GM23338 (cell line): Measurements from ENCODE around the gene TRIO. TPM values are rescaled to one million over a fixed set of nuclear protein-coding genes. Genes with fewer than 3 reads are reported as not detected.

Experiments used
- ATAC-seq: fragments of 200-7000 bp; cut with Tn5 transposase; 3 replicates; pipeline ENCODE4 v1.9.1; 2020
- DNase-seq: peaks from one replicate; pipeline ENCODE4 v3.0.0-alpha.2; 2015; ENCODE audit warnings: low spot score
- H2AFZ ChIP-seq: fragments of 200-600 bp; sonication (generic); 2 replicates; pipeline ENCODE4 v1.8.0; 2016; ENCODE audit warnings: antibody characterized with exemption, mild to moderate bottlenecking, moderate library complexity
- H3F3A ChIP-seq: fragments of 200-600 bp; sonication (generic); replicated peaks from 2 replicates; pipeline ENCODE4 v1.8.0; 2017; ENCODE audit warnings: antibody characterized with exemption, mixed run types, low read depth
- H3K27ac ChIP-seq: fragments of 200-600 bp; sonication (generic); 2 replicates; pipeline ENCODE4 v1.6.1; 2016; ENCODE audit warnings: low read depth
- H3K27me3 ChIP-seq: fragments of 200-600 bp; sonication (generic); 2 replicates; pipeline ENCODE4 v1.8.0; 2016; ENCODE audit warnings: mild to moderate bottlenecking, mixed run types, moderate library complexity; ENCODE audit not compliant: insufficient read depth
- H3K36me3 ChIP-seq: fragments of 200-600 bp; sonication (generic); 2 replicates; pipeline ENCODE4 v1.8.0; 2016; ENCODE audit warnings: mild to moderate bottlenecking; ENCODE audit not compliant: insufficient read depth
- H3K4me1 ChIP-seq: fragments of 200-600 bp; sonication (generic); 2 replicates; pipeline ENCODE4 v1.8.0; 2016; ENCODE audit warnings: mild to moderate bottlenecking, moderate library complexity; ENCODE audit not compliant: insufficient read depth
- H3K4me2 ChIP-seq: fragments of 200-600 bp; sonication (generic); 2 replicates; pipeline ENCODE4 v1.7.1; 2017; ENCODE audit warnings: mixed run types
- H3K4me3 ChIP-seq: fragments of 200-600 bp; sonication (generic); 2 replicates; pipeline ENCODE4 v1.6.1; 2016; ENCODE audit warnings: mixed run types
- H3K79me2 ChIP-seq: fragments of 200-600 bp; sonication (generic); replicated peaks from 2 replicates; pipeline ENCODE4 v1.8.0; 2017; ENCODE audit warnings: mild to moderate bottlenecking; ENCODE audit not compliant: insufficient read depth
- H3K9me2 ChIP-seq: fragments of 200-600 bp; sonication (generic); 2 replicates; pipeline ENCODE4 v1.8.0; 2017; ENCODE audit not compliant: insufficient read depth
- H4K20me1 ChIP-seq: fragments of 200-600 bp; sonication (generic); replicated peaks from 2 replicates; pipeline ENCODE4 v1.8.0; 2017; ENCODE audit warnings: mild to moderate bottlenecking; ENCODE audit not compliant: insufficient read depth
- H3K27ac Mint-ChIP-seq: 2 replicates; pipeline ENCODE4 v1.8.0; 2020; ENCODE audit warnings: inconsistent platforms, mild to moderate bottlenecking, moderate library complexity, mixed read lengths
- H3K27me3 Mint-ChIP-seq: 3 replicates; pipeline ENCODE4 v1.8.0; 2022; ENCODE audit warnings: low read depth, mild to moderate bottlenecking, moderate library complexity, mixed read lengths, inconsistent platforms; ENCODE audit not compliant: insufficient read depth, poor library complexity
- H3K36me3 Mint-ChIP-seq: 3 replicates; pipeline ENCODE4 v1.8.0; 2021; ENCODE audit warnings: low read depth, mild to moderate bottlenecking, inconsistent platforms, moderate library complexity, mixed read lengths
- H3K4me1 Mint-ChIP-seq: 3 replicates; pipeline ENCODE4 v1.8.0; 2020; ENCODE audit warnings: mild to moderate bottlenecking, inconsistent platforms, mixed read lengths
- H3K4me3 Mint-ChIP-seq: 3 replicates; pipeline ENCODE4 v1.8.0; 2021; ENCODE audit warnings: moderate library complexity, mild to moderate bottlenecking, inconsistent platforms, mixed read lengths
- H3K9me3 Mint-ChIP-seq: 3 replicates; pipeline ENCODE4 v1.8.0; 2020; ENCODE audit warnings: moderate library complexity, mild to moderate bottlenecking, inconsistent platforms, mixed read lengths
- CREB1 ChIP-seq: fragments of 250-450 bp; sonication (Bioruptor Pico); IDR thresholded peaks from 2 replicates; pipeline ENCODE4 v1.5.0; 2020; ENCODE audit warnings: low read depth, mild to moderate bottlenecking, moderate library complexity
- CTCF ChIP-seq, 2 experiments: fragments of 200-600 bp in 1 of 2; sonication (generic) in 1 of 2; conservative IDR thresholded peaks; 2 replicates each; pipeline versions ENCODE4 v1.5.1 to v1.6.1; 2016 to 2017; ENCODE audit warnings: antibody characterized with exemption in 2 of 2, low read depth in 2 of 2, mild to moderate bottlenecking in 2 of 2, moderate library complexity in 1 of 2
- ETS1 ChIP-seq: IDR thresholded peaks from 2 replicates; pipeline ENCODE4 v1.6.1; 2016; ENCODE audit warnings: antibody characterized with exemption
- EZH2 ChIP-seq: fragments of 200-600 bp; sonication (generic); IDR thresholded peaks from one replicate; pipeline ENCODE4 v1.8.0; 2017; ENCODE audit warnings: antibody characterized with exemption, mild to moderate bottlenecking, low read depth; ENCODE audit not compliant: unreplicated experiment
- EZH2phosphoT487 ChIP-seq: fragments of 200-600 bp; sonication (generic); IDR thresholded peaks from one replicate; pipeline ENCODE4 v1.8.1; 2018; ENCODE audit warnings: antibody characterized with exemption; ENCODE audit not compliant: unreplicated experiment
- JUNB ChIP-seq: IDR thresholded peaks from one replicate; pipeline ENCODE4 v1.6.1; 2016; ENCODE audit warnings: antibody characterized with exemption; ENCODE audit not compliant: unreplicated experiment
- NANOG ChIP-seq: IDR thresholded peaks from 2 replicates; pipeline ENCODE4 v1.6.1; 2016; ENCODE audit warnings: antibody characterized with exemption, borderline replicate concordance
- POLR2AphosphoS5 ChIP-seq: IDR thresholded peaks from 2 replicates; pipeline ENCODE4 v1.6.1; 2016; ENCODE audit warnings: antibody characterized with exemption, low read depth
- REST ChIP-seq: IDR thresholded peaks from one replicate; pipeline ENCODE4 v1.6.1; 2018; ENCODE audit warnings: antibody characterized with exemption; ENCODE audit not compliant: unreplicated experiment
- STAT1 ChIP-seq: IDR thresholded peaks from one replicate; pipeline ENCODE4 v1.6.1; 2016; ENCODE audit warnings: antibody characterized with exemption; ENCODE audit not compliant: unreplicated experiment
- ZNF114 ChIP-seq: fragments of 250-450 bp; sonication (Bioruptor Pico); IDR thresholded peaks from 2 replicates; pipeline ENCODE4 v1.5.0; 2020; ENCODE audit warnings: mild to moderate bottlenecking, moderate library complexity
- ZNF331 ChIP-seq: fragments of 250-450 bp; sonication (Bioruptor Pico); IDR thresholded peaks from 2 replicates; pipeline ENCODE4 v1.5.0; 2020; ENCODE audit warnings: low read depth, mild to moderate bottlenecking, moderate library complexity
- ZNF462 ChIP-seq: fragments of 250-450 bp; sonication (Bioruptor Pico); IDR thresholded peaks from 2 replicates; pipeline ENCODE4 v1.5.0; 2020; ENCODE audit warnings: mild to moderate bottlenecking, moderate library complexity
- polyA plus RNA-seq: library from polyadenylated mRNA; unstranded; fragments of >200 nt; fragmentation: Nextera tagmentation; extraction: Ambion mirVana; gene quantifications from 2 replicates; pipeline ENCODE4 v1.2.1, GENCODE V29; 2016
- total RNA-seq: library from RNA; depleted of rRNA; stranded (reverse); fragments of >200 nt; shearing (Covaris generic); gene quantifications from 2 replicates; pipeline ENCODE4 v1.2.3, GENCODE V29; 2014

TRIO gene
- total and polyA plus RNA-seq, 2 experiments from 2014 or later = 13.8 to 113 TPM

- TF ChIP-seq EZH2phosphoT487 = no peak
These were observed 36.3 kb downstream of the TRIO start (continued) for GRCh38 chr5:14179446-14179845.

- Histone ChIP-seq H3K27ac (no peak overlapping the region), H3K9me2 (no peaks in the 10 kb centered on the region), H3K27me3 (no peaks in the 10 kb centered on the region), H2AFZ (no peak overlapping the region), H3K4me1 (peaks cover 89% of the 10 kb centered on the region), H3K4me3 (no peak overlapping the region), H3F3A (no peaks in the 10 kb centered on the region), H3K4me2 (no peak overlapping the region), H3K79me2 (peaks cover 100% of the 10 kb centered on the region), H4K20me1 (peaks cover 55% of the 10 kb centered on the region), H3K36me3 (no peaks in the 10 kb centered on the region)
- TF ChIP-seq CTCF (conservative IDR thresholded peaks at IDR 0.05; ENCODE audit: low read depth in 2 of 2) (no peak), NANOG (no peak), EZH2 (no peak), EZH2phosphoT487 (no peak), ZNF331 (no peak), ZNF462 (CRISPR knock-in tag) (no peak), ZNF114 (no peak), STAT1 (no peak), ETS1 (no peak), CREB1 (no peak), JUNB (no peak), REST (no peak), POLR2AphosphoS5 (no peak)
- no peaks in the 10 kb centered on the region for H3K9me3 Mint-ChIP-seq
- H3K27ac Mint-ChIP-seq = no peak overlapping the region
- peaks cover 68% of the 10 kb centered on the region for H3K4me1 Mint-ChIP-seq
- H3K27me3 Mint-ChIP-seq = peaks cover 8% of the 10 kb centered on the region
- DNase-seq = no peak
- no peaks in the 10 kb centered on the region for H3K36me3 Mint-ChIP-seq
- ATAC-seq = no peak
- no peak overlapping the region for H3K4me3 Mint-ChIP-seq
These were observed 37.3 kb downstream of the TRIO start for GRCh38 chr5:14180437-14180836.
